B cell (primary cell): ENCODE measurements around the gene CGB8. TPM values are rescaled to one million over a fixed set of nuclear protein-coding genes. Genes with fewer than 3 reads are reported as not detected.

ENCODE experiments used
- ATAC-seq: fragments of 200-7000 bp; cut with Tn5 transposase; one replicate; pipeline ENCODE4 v1.10.0; 2021; ENCODE audit warnings: low read depth, mild to moderate bottlenecking, moderate number of reproducible peaks, moderate library complexity
- CTCF ChIA-PET: fragments of 350-600 bp; sonication (Branson Sonifier 250); formaldehyde crosslinking; loops from one replicate; lab custom pipeline; 2021; ENCODE audit warnings: antibody characterized with exemption, inconsistent platforms; lab: Charles Lee
- POLR2A ChIA-PET: fragments of 350-600 bp; sonication (Branson Sonifier 250); formaldehyde crosslinking; loops from one replicate; lab custom pipeline; 2021; ENCODE audit warnings: antibody characterized with exemption; lab: Charles Lee
- DNase-seq: peaks from one replicate; pipeline ENCODE4 v3.0.0; 2013
- H2AFZ ChIP-seq: 2 replicates; pipeline ENCODE4 v1.6.1; 2012; ENCODE audit warnings: mild to moderate bottlenecking, low read depth, low read length; ENCODE audit not compliant: insufficient read depth, poor library complexity, severe bottlenecking
- H3K27ac ChIP-seq, 2 donors: 1 replicate in 1 of 2; 2 replicates in 1 of 2; pipeline ENCODE4 v1.5.1; 2012 to 2013; ENCODE audit warnings: low read length in 2 of 2, mild to moderate bottlenecking in 2 of 2, moderate library complexity in 1 of 2
- H3K27me3 ChIP-seq, 4 experiments: fragments of 200-600 bp in 1 of 4; sonication (generic) in 1 of 4; replicated peaks in 1 of 4; 1 replicate in 2 of 4; 2 replicates in 2 of 4; pipeline versions ENCODE4 v1.6.1 to v1.7.0; 2013 to 2016; ENCODE audit warnings: low read length in 3 of 4, mild to moderate bottlenecking in 2 of 4, mixed read lengths in 1 of 4, moderate library complexity in 1 of 4; ENCODE audit not compliant: insufficient read depth in 4 of 4, control insufficient read depth in 3 of 4; ENCODE audit errors: control extremely low read depth in 1 of 4
- H3K36me3 ChIP-seq, 2 experiments: replicated peaks in 1 of 2; 1 replicate in 1 of 2; 2 replicates in 1 of 2; pipeline versions ENCODE4 v1.6.1 to v1.7.1; 2013; ENCODE audit warnings: low read length in 1 of 2; ENCODE audit not compliant: insufficient read depth in 2 of 2, control insufficient read depth in 1 of 2; ENCODE audit errors: control extremely low read depth in 1 of 2, extremely low read depth in 1 of 2
- H3K4me1 ChIP-seq, 2 donors: fragments of 200-600 bp in 1 of 2; sonication (generic) in 1 of 2; 1 replicate in 1 of 2; 2 replicates in 1 of 2; pipeline versions ENCODE4 v1.5.1 to v1.6.1; 2013 to 2017; ENCODE audit warnings: low read length in 2 of 2; ENCODE audit not compliant: control insufficient read depth in 2 of 2, insufficient read depth in 2 of 2
- H3K4me2 ChIP-seq: replicated peaks from 2 replicates; pipeline ENCODE3; 2012; ENCODE audit warnings: mild to moderate bottlenecking, low read depth, low read length; ENCODE audit not compliant: poor library complexity, severe bottlenecking
- H3K4me3 ChIP-seq, 5 experiments: fragments of 200-600 bp in 1 of 5; sonication (generic) in 1 of 5; 1 replicate in 3 of 5; 2 replicates in 2 of 5; pipeline versions ENCODE4 v1.5.1 to v1.7.0; 2011 to 2016; ENCODE audit warnings: low read length in 4 of 5, mild to moderate bottlenecking in 4 of 5, low read depth in 2 of 5, control low read depth in 1 of 5, moderate library complexity in 1 of 5; ENCODE audit not compliant: insufficient read depth in 1 of 5; ENCODE audit errors: control extremely low read depth in 1 of 5, extremely low read depth in 1 of 5
- H3K79me2 ChIP-seq: fragments of 200-600 bp; sonication (generic); one replicate; pipeline ENCODE4 v1.6.0; 2016; ENCODE audit warnings: low read length; ENCODE audit not compliant: control insufficient read depth, insufficient read depth
- H3K9ac ChIP-seq: fragments of 200-600 bp; sonication (generic); 2 replicates; pipeline ENCODE4 v1.6.1; 2017; ENCODE audit warnings: mild to moderate bottlenecking, low read length, moderate library complexity
- H3K9me3 ChIP-seq, 3 donors: one replicate each; pipeline versions ENCODE4 v1.6.1 to v1.7.1; 2013; ENCODE audit warnings: low read length in 2 of 3; ENCODE audit not compliant: control insufficient read depth in 2 of 3, insufficient read depth in 1 of 3; ENCODE audit errors: control extremely low read depth in 1 of 3
- H4K20me1 ChIP-seq: 2 replicates; pipeline ENCODE4 v1.6.0; 2012; ENCODE audit warnings: mild to moderate bottlenecking, low read length; ENCODE audit not compliant: insufficient read depth, control insufficient read depth, poor library complexity, severe bottlenecking
- H3K27ac Mint-ChIP-seq: one replicate; pipeline ENCODE4 v1.8.0; 2021; ENCODE audit warnings: mixed read lengths
- H3K27me3 Mint-ChIP-seq: one replicate; pipeline ENCODE4 v1.8.0; 2021; ENCODE audit warnings: mixed read lengths
- H3K4me1 Mint-ChIP-seq: one replicate; pipeline ENCODE4 v1.8.0; 2021; ENCODE audit warnings: mixed read lengths
- H3K4me3 Mint-ChIP-seq: one replicate; pipeline ENCODE4 v1.8.0; 2021; ENCODE audit warnings: mixed read lengths
- H3K9me3 Mint-ChIP-seq: one replicate; pipeline ENCODE4 v1.8.0; 2022; ENCODE audit warnings: mixed read lengths; ENCODE audit not compliant: insufficient read depth
- EZH2 ChIP-seq: IDR thresholded peaks from 2 replicates; pipeline ENCODE4 v1.6.1; 2012; ENCODE audit warnings: borderline replicate concordance, low read depth, mild to moderate bottlenecking, moderate library complexity, low read length; ENCODE audit not compliant: insufficient read depth, poor library complexity, severe bottlenecking
- WGBS: methylation state at CpG from one replicate; pipeline ENCODE4 v1.1.5; 2013; ENCODE audit warnings: missing lambda C conversion rate; ENCODE audit not compliant: insufficient coverage; 5-methylcytosine and 5-hydroxymethylcytosine counted together
- intact Hi-C: fragments of 100-400 bp; cut with micrococcal nuclease; formaldehyde crosslinking; loops from one replicate; pipeline ENCODE4 v1.10.0; 2022
- polyA plus RNA-seq: library from polyadenylated mRNA; depleted of rRNA; stranded (reverse); fragments of >200 nt; gene quantifications from 2 replicates; pipeline ENCODE4 v1.2.3, GENCODE V29; 2012
- total RNA-seq, 2 donors: library from RNA; stranded (reverse); fragments of 120-200 nt in 1 of 2; gene quantifications; 1 replicate in 1 of 2; 2 replicates in 1 of 2; pipeline versions ENCODE4 v1.2.3 to v1.2.4, GENCODE V29; 2013 to 2022
- TF ChIP-seq, protein P1 (sequence below): fragments of 200-600 bp; IDR thresholded peaks from one replicate; pipeline ENCODE4 v1.8.0; 2022; ENCODE audit warnings: antibody characterized with exemption, mild to moderate bottlenecking

The CGB8 gene
- total and polyA plus RNA-seq, 2 donors (not counting 1 experiment from before 2014, with no cell fraction given), result not detected

DNA sequence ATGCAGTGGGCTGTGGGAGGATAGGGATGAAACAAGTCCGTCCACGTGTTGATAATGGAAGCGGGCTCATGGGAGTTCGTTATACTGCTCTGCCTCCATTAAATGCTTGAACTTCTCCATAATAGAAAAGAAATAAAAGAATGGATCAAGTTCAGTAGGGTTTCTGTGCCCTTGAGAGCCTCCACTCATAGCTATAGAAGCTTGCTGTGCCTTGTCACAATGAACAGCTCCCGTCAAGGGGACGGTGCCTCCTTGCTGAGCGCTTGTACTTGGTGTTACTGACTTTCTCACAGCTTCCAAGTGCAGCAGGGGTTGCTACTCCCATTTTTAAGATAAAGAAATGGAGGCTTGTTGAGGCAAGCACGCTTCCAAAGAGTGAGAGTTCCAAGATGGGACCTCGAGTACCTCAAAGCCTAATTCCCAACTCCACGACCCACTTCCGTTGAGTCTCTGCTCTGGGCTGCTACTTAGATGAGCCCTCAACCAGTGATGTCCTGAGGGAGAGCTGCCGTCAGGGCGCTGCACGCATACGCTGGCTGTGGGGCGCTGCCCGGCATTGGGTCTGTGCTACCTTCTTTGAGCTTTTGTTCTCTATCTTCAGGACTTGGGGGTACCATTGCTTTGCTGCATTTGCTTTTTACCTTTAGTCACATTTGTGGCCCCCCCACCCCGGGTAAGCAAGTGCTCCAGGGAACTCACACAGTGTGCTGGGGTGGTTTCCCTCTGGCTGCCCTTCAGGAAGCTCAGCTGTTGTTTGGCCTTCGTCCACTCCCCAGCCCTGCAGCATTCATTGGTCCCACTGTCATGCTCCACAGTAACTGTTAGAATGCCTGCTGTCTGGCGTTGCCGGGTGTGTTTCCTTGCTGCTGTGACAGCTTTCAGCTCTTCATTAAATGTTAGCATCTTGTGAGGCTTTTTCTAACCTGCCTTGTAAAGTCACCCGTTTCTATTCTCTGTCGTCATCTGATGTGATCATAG is 45.9 kb upstream of the CGB8 start:
- ChIA-PET POLR2A (no interaction called here), CTCF (interaction anchor here (0.6 to 1.7 kb wide), 8 partner anchors 11 to 536 kb away, joined by 3 to 14 read pairs (median 3); no protein-coding TSS in a partner anchor)
- TF ChIP-seq, protein P1, sequence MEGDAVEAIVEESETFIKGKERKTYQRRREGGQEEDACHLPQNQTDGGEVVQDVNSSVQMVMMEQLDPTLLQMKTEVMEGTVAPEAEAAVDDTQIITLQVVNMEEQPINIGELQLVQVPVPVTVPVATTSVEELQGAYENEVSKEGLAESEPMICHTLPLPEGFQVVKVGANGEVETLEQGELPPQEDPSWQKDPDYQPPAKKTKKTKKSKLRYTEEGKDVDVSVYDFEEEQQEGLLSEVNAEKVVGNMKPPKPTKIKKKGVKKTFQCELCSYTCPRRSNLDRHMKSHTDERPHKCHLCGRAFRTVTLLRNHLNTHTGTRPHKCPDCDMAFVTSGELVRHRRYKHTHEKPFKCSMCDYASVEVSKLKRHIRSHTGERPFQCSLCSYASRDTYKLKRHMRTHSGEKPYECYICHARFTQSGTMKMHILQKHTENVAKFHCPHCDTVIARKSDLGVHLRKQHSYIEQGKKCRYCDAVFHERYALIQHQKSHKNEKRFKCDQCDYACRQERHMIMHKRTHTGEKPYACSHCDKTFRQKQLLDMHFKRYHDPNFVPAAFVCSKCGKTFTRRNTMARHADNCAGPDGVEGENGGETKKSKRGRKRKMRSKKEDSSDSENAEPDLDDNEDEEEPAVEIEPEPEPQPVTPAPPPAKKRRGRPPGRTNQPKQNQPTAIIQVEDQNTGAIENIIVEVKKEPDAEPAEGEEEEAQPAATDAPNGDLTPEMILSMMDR, result no peak
- no peak for TF ChIP-seq EZH2
- Histone ChIP-seq H3K4me3 (no peak overlapping the region), H3K9me3 (no peaks in the 10 kb centered on the region), H4K20me1 (peaks cover 96% of the 10 kb centered on the region), H3K27ac (no peak overlapping the region), H3K4me1 (no peaks in the 10 kb centered on the region), H3K79me2 (peaks cover 65% of the 10 kb centered on the region), H3K4me2 (no peak overlapping the region), H3K27me3 (no peaks in the 10 kb centered on the region), H3K36me3 (peaks cover 1 to 73% of the 10 kb centered on the region in 2 experiments), H3K9ac (no peak overlapping the region), H2AFZ (no peak overlapping the region)
- intact Hi-C loops, result no loop called here
- DNase-seq (no peak), ATAC-seq (no peak)
- Mint-ChIP-seq H3K27me3 (no peaks in the 10 kb centered on the region), H3K4me3 (no peak overlapping the region), H3K9me3 (no peaks in the 10 kb centered on the region), H3K27ac (no peak overlapping the region), H3K4me1 (peaks cover 7% of the 10 kb centered on the region)
- 93% methylated on average over 18 of the region's 23 CpGs for WGBS

DNA sequence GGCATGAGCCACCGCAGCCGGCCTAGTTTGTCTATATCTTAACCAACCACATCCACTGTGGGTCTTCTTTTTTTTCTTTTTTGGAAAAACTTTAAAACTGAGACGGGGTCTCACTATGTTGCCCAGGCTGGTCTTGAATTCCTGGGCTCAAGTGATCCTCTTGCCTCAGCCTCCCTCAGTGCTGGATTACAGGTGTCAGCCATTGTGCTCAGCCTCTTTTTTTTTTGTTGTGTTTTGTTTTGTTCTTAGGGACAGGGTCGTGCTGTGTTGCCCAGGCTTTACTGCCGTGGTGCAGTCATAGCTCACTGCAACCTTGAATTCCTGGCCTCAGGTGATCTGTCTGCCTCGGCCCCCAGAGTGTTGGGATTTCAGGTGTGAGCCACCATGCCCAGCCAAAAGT is 43.8 kb upstream of the CGB8 start:
- H3K36me3 ChIP-seq, result peaks cover 0 to 64% of the 10 kb centered on the region in 2 experiments

More for the DNA sequence above, 43.8 kb upstream of the CGB8 start:
- Histone ChIP-seq H2AFZ (no peak overlapping the region), H3K4me3 (no peak overlapping the region), H4K20me1 (peaks cover 91% of the 10 kb centered on the region), H3K9me3 (no peaks in the 10 kb centered on the region), H3K79me2 (peaks cover 69% of the 10 kb centered on the region), H3K4me2 (no peak overlapping the region), H3K4me1 (peaks cover 0 to 1% of the 10 kb centered on the region in 2 donors), H3K9ac (no peak overlapping the region), H3K27me3 (no peaks in the 10 kb centered on the region), H3K27ac (no peak overlapping the region)
- ATAC-seq (no peak), DNase-seq (no peak)
- POLR2A ChIA-PET, result no interaction called here
- TF ChIP-seq, protein P1, result no peak
- TF ChIP-seq EZH2, result no peak
- peaks cover 16% of the 10 kb centered on the region for H3K4me1 Mint-ChIP-seq
- H3K27me3 Mint-ChIP-seq, result no peaks in the 10 kb centered on the region
- WGBS, result 97% methylated on average over 6 of the region's 6 CpGs
- CTCF ChIA-PET, result interaction anchor here (0.9 kb wide), 1 partner anchor 14 kb away, joined by 3 read pairs; no protein-coding TSS in a partner anchor
- no peak overlapping the region for H3K4me3 Mint-ChIP-seq
- no peaks in the 10 kb centered on the region for H3K9me3 Mint-ChIP-seq
- H3K27ac Mint-ChIP-seq, result no peak overlapping the region
- intact Hi-C loops, result no loop called here
